ENCODE results near the gene MGA. TPM values are rescaled to one million over a fixed set of nuclear protein-coding genes. Genes with fewer than 3 reads are reported as not detected.

The MGA gene
- total RNA-seq, 6 donors from 2014 or later: 22.8 to 54.5 (median 33.4) TPM

DNA sequence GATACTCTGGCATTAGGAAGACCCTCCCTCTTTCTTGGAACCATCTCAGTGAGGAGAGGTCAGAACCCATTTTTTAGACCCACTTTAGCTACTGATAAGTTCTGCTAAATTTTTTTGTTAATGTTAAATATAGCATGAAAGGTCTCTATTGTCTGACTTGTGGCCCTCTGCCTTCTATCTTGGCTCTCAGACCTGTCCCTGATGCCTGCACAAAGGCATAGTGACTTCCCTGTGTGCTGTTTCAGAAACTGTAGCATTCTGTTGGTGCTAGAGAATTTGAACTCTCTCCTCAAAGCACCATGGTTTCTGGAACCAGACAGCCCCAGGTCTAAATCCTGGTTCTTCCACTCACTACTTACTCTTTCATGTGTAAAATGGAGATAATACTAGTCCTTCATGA, 129.5 kb downstream of the MGA start:
- Histone ChIP-seq H3K9me3 (no peaks in the 10 kb centered on the region), H3K4me1 (peaks cover 15 to 27% (median 24%) of the 10 kb centered on the region in 4 donors), H3K27me3 (no peaks in the 10 kb centered on the region), H3K27ac (peak overlapping the region in 1 of 4 donors; percentile 81), H3K4me3 (no peak overlapping the region), H3K36me3 (no peaks in the 10 kb centered on the region)
- no peak for DNase-seq
- no peak for ATAC-seq (ENCODE audit: low FRiP score in 2 of 2)
- TF ChIP-seq POLR2AphosphoS5 (IDR thresholded peaks at IDR 0.05) (no peak), EP300 (IDR thresholded peaks at IDR 0.05) (no peak), POLR2A (IDR thresholded peaks at IDR 0.05) (no peak)
- TF ChIP-seq, protein P1, sequence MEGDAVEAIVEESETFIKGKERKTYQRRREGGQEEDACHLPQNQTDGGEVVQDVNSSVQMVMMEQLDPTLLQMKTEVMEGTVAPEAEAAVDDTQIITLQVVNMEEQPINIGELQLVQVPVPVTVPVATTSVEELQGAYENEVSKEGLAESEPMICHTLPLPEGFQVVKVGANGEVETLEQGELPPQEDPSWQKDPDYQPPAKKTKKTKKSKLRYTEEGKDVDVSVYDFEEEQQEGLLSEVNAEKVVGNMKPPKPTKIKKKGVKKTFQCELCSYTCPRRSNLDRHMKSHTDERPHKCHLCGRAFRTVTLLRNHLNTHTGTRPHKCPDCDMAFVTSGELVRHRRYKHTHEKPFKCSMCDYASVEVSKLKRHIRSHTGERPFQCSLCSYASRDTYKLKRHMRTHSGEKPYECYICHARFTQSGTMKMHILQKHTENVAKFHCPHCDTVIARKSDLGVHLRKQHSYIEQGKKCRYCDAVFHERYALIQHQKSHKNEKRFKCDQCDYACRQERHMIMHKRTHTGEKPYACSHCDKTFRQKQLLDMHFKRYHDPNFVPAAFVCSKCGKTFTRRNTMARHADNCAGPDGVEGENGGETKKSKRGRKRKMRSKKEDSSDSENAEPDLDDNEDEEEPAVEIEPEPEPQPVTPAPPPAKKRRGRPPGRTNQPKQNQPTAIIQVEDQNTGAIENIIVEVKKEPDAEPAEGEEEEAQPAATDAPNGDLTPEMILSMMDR (IDR thresholded peaks at IDR 0.05): no peak

GRCh38 chr15:41790169-41790568, 130.0 kb downstream of the MGA start:
- Histone ChIP-seq H3K4me1 (peaks cover 15 to 27% (median 24%) of the 10 kb centered on the region in 4 donors), H3K9me3 (no peaks in the 10 kb centered on the region), H3K27ac (peak overlapping the region in 1 of 4 donors; percentile 81), H3K4me3 (no peak overlapping the region), H3K27me3 (no peaks in the 10 kb centered on the region), H3K36me3 (no peaks in the 10 kb centered on the region)
- WGBS, 2 donors: 83 to 95% methylated on average over 3 of the region's 3 CpGs
- DNase-seq (no peak), ATAC-seq (ENCODE audit: low FRiP score in 2 of 2) (no peak)
- TF ChIP-seq EP300 (IDR thresholded peaks at IDR 0.05) (no peak), POLR2A (IDR thresholded peaks at IDR 0.05) (no peak), POLR2AphosphoS5 (IDR thresholded peaks at IDR 0.05) (no peak)
- TF ChIP-seq, protein P1 (IDR thresholded peaks at IDR 0.05): no peak

DNA sequence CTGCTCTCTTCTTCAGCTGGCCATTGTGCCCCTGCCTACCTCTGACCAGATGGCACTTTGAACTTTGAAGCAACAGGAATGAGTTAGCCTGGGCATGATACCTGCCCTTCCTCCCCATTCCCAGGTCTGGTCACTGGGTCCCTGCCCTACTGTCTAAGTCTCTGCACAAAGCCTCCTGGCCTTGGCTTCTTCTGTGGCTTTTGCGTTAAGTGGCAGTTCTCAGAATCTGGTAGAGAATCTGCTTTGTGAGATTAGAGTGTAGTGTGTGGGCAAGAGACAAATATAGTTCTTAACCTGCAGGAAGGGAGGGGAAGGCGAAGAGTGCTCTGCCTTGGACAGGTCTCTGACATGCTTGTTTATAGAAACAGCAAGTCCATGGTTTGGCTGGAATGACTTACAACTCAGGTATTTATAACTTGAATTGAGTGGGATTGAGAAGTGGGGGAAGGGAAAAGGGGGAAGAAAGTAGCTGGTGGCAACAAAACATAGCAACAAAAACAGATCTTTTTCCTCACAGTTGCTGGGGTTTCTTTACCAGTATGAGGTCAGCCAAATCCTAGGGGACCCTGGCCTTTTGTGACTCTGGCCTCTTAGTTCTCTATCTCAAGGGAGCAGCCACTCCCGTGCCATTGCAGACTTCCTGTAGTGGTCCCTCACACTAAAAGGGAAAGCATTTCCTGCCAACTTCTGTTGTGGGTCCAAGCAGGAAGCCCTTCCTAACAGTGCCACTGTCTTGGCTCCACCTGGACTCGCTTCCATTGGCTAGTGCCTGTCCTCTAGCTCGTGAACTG, 130.7 kb downstream of the MGA start:
- Histone ChIP-seq H3K4me1 (peaks cover 20 to 29% (median 26%) of the 10 kb centered on the region in 4 donors), H3K27me3 (no peaks in the 10 kb centered on the region), H3K36me3 (no peaks in the 10 kb centered on the region), H3K4me3 (no peak overlapping the region), H3K9me3 (no peaks in the 10 kb centered on the region), H3K27ac (peak overlapping the region; percentile 33 to 81 (median 49))
- WGBS, 2 donors: 29 to 33% methylated on average over 3 to 5 of the region's 5 CpGs
- DNase-seq (no peak), ATAC-seq (ENCODE audit: low FRiP score in 2 of 2) (peak; percentile 31 to 82)
- TF ChIP-seq POLR2A (IDR thresholded peaks at IDR 0.05) (no peak), POLR2AphosphoS5 (IDR thresholded peaks at IDR 0.05) (peak in 1 of 2 donors; percentile 16), EP300 (IDR thresholded peaks at IDR 0.05) (peak in 1 of 4 donors; percentile 1)

GRCh38 chr15:41791547-41791937, 131.3 kb downstream of the MGA start:
- ATAC-seq (ENCODE audit: low FRiP score in 2 of 2) (no peak), DNase-seq (no peak)
- Histone ChIP-seq H3K4me1 (peaks cover 25 to 35% (median 32%) of the 10 kb centered on the region in 4 donors), H3K36me3 (no peaks in the 10 kb centered on the region), H3K27me3 (no peaks in the 10 kb centered on the region), H3K9me3 (no peaks in the 10 kb centered on the region), H3K27ac (peak overlapping the region; percentile 33 to 81 (median 49)), H3K4me3 (no peak overlapping the region)
- no peak for TF ChIP-seq POLR2A (IDR thresholded peaks at IDR 0.05)
- no peak for TF ChIP-seq EP300 (IDR thresholded peaks at IDR 0.05)
- TF ChIP-seq, protein P1 (IDR thresholded peaks at IDR 0.05): no peak
- TF ChIP-seq POLR2AphosphoS5 (IDR thresholded peaks at IDR 0.05): no peak
- WGBS, 2 donors: 79 to 95% methylated on average over 3 to 4 of the region's 4 CpGs

GRCh38 chr15:41792000-41792637, 131.9 kb downstream of the MGA start:
- no peak for ATAC-seq (ENCODE audit: low FRiP score in 2 of 2)
- WGBS, 2 donors: 89 to 90% methylated on average over 5 of the region's 5 CpGs
- Histone ChIP-seq H3K36me3 (no peaks in the 10 kb centered on the region), H3K4me1 (peaks cover 27 to 41% (median 37%) of the 10 kb centered on the region in 4 donors), H3K4me3 (no peak overlapping the region), H3K9me3 (no peaks in the 10 kb centered on the region), H3K27me3 (no peaks in the 10 kb centered on the region), H3K27ac (no peak overlapping the region)
- TF ChIP-seq POLR2A (IDR thresholded peaks at IDR 0.05): no peak
- TF ChIP-seq POLR2AphosphoS5 (IDR thresholded peaks at IDR 0.05): no peak
- TF ChIP-seq, protein P1 (IDR thresholded peaks at IDR 0.05): no peak
- no peak for TF ChIP-seq EP300 (IDR thresholded peaks at IDR 0.05)
- DNase-seq: no peak

Measured in upper lobe of left lung (tissue), 6 donors.